Hepatocyte (in vitro differentiated cells): Measurements from ENCODE around the gene PDHX.

Experiments
- CTCF ChIP-seq: fragments of 200-600 bp; sonication (generic); IDR thresholded peaks from 2 replicates; pipeline ENCODE4 v1.5.1; 2016; ENCODE audit warnings: antibody characterized with exemption, mild to moderate bottlenecking; ENCODE audit not compliant: poor library complexity
- EZH2 ChIP-seq: fragments of 200-600 bp; sonication (generic); IDR thresholded peaks from 2 replicates; pipeline ENCODE4 v1.6.1; 2016; ENCODE audit warnings: antibody characterized with exemption, mild to moderate bottlenecking, borderline replicate concordance

GRCh38 chr11:34999453-34999852, 83.0 kb downstream of the PDHX start:
- TF ChIP-seq CTCF (no peak), EZH2 (no peak)
